H1 (cell line): ENCODE data around the gene NOTCH2.
"Not testable (repeated sequence)": the region's sequence is repeated elsewhere in the genome, so short reads cannot be mapped to it uniquely, and the experiment has no call there.

ENCODE experiments used
- JUND ChIP-seq: IDR thresholded peaks from 2 replicates; pipeline ENCODE4 v1.6.1; 2011; ENCODE audit warnings: mild to moderate bottlenecking, improper control_type of control experiment, low read length
- POLR2A ChIP-seq, 2 experiments: IDR thresholded peaks; 1 replicate in 1 of 2; 2 replicates in 1 of 2; pipeline ENCODE4 v1.6.1; 2011; ENCODE audit warnings: low read depth in 2 of 2, low read length in 2 of 2, mild to moderate bottlenecking in 2 of 2; ENCODE audit errors: control extremely low read depth in 1 of 2
- POLR2AphosphoS5 ChIP-seq: IDR thresholded peaks from 2 replicates; pipeline ENCODE4 v1.6.1; 2011; ENCODE audit warnings: low read depth, low read length
- RAD21 ChIP-seq, 2 experiments: IDR thresholded peaks in 1 of 2; conservative IDR thresholded peaks in 1 of 2; 2 replicates each; pipeline ENCODE4 v1.6.1; 2011; ENCODE audit warnings: low read depth in 2 of 2, low read length in 2 of 2, improper control_type of control experiment in 1 of 2, inconsistent platforms in 1 of 2, mild to moderate bottlenecking in 1 of 2, moderate library complexity in 1 of 2
- YY1 ChIP-seq: IDR thresholded peaks from 2 replicates; pipeline ENCODE4 v1.6.1; 2011; ENCODE audit warnings: low read depth, mild to moderate bottlenecking, low read length
- TF ChIP-seq, protein P1 (sequence below), 3 experiments: IDR thresholded peaks; 1 replicate in 2 of 3; 2 replicates in 1 of 3; pipeline versions ENCODE4 v1.5.1 to v1.6.1; 2011; ENCODE audit warnings: low read length in 3 of 3, mild to moderate bottlenecking in 3 of 3, inconsistent platforms in 2 of 3, low read depth in 1 of 3, moderate library complexity in 1 of 3; ENCODE audit not compliant: insufficient read depth in 1 of 3; ENCODE audit errors: control extremely low read depth in 1 of 3
- TF ChIP-seq, protein P2 (sequence below): IDR thresholded peaks from 2 replicates; pipeline ENCODE4 v1.6.1; 2011; ENCODE audit warnings: low read depth, mild to moderate bottlenecking, low read length; ENCODE audit not compliant: insufficient read depth

DNA sequence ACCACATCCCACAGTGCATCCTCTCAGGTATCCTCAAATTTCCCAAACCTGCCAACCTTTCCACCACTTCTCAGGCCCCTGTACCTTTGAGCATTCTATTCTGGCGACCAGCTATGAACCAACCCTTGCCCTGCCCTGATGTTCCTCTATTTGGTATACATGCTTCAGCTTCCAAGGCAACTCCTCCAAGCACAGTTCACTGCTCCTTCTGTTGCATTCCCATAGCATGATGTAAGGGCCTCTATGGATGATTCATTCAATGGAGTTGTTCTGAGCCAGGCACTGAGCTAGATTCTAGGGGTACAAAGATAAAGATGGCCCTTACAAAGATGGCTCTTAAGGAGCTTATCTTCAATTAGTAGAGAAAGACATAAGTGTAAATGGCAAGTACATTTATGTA, 21.4 kb upstream of the NOTCH2 start:
- not testable (repeated sequence) for TF ChIP-seq POLR2A (IDR thresholded peaks at IDR 0.05; ENCODE audit: control extremely low read depth in 1 of 2, low read depth in 2 of 2, low read length in 2 of 2); JUND; POLR2AphosphoS5; YY1; RAD21 (IDR thresholded peaks at IDR 0.05 in 1 of 2, conservative IDR thresholded peaks at IDR 0.05 in 1 of 2; ENCODE audit: low read depth in 2 of 2, low read length in 2 of 2)
- TF ChIP-seq, protein P1, sequence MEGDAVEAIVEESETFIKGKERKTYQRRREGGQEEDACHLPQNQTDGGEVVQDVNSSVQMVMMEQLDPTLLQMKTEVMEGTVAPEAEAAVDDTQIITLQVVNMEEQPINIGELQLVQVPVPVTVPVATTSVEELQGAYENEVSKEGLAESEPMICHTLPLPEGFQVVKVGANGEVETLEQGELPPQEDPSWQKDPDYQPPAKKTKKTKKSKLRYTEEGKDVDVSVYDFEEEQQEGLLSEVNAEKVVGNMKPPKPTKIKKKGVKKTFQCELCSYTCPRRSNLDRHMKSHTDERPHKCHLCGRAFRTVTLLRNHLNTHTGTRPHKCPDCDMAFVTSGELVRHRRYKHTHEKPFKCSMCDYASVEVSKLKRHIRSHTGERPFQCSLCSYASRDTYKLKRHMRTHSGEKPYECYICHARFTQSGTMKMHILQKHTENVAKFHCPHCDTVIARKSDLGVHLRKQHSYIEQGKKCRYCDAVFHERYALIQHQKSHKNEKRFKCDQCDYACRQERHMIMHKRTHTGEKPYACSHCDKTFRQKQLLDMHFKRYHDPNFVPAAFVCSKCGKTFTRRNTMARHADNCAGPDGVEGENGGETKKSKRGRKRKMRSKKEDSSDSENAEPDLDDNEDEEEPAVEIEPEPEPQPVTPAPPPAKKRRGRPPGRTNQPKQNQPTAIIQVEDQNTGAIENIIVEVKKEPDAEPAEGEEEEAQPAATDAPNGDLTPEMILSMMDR (IDR thresholded peaks at IDR 0.05; ENCODE audit: control extremely low read depth in 1 of 3, insufficient read depth in 1 of 3, low read depth in 1 of 3, low read length in 3 of 3): not testable (repeated sequence)
- TF ChIP-seq, protein P2, sequence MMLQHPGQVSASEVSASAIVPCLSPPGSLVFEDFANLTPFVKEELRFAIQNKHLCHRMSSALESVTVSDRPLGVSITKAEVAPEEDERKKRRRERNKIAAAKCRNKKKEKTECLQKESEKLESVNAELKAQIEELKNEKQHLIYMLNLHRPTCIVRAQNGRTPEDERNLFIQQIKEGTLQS: not testable (repeated sequence)
